ENCODE measurements around the gene RFTN1. TPM values are rescaled to one million over a fixed set of nuclear protein-coding genes. Genes with fewer than 3 reads are reported as not detected.

RFTN1 gene
- total RNA-seq, 1 donor from 2014 or later = 26.5 TPM

DNA sequence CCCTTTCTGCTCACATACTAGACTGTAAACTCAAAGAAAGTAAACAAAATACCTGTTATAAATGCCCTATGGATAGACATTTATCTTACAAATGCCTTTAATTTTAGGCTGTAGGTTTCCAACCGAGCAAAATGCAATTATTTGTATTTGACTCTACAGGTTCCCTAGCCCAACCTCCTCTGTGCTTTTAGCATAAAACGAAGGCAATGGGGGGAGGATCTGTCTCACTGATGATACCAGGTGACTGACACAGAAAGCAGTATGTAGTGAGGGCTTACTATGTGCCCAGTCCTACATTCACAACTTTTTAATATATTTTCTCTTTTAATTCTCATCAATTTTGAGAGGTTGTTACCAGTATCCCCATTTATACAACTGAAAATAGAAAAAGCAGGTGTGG, 161.1 kb downstream of the RFTN1 start:
- intact Hi-C loops (cut with DNase I) = no loop called here
- no peak for DNase-seq (ENCODE audit: low spot score)

DNA sequence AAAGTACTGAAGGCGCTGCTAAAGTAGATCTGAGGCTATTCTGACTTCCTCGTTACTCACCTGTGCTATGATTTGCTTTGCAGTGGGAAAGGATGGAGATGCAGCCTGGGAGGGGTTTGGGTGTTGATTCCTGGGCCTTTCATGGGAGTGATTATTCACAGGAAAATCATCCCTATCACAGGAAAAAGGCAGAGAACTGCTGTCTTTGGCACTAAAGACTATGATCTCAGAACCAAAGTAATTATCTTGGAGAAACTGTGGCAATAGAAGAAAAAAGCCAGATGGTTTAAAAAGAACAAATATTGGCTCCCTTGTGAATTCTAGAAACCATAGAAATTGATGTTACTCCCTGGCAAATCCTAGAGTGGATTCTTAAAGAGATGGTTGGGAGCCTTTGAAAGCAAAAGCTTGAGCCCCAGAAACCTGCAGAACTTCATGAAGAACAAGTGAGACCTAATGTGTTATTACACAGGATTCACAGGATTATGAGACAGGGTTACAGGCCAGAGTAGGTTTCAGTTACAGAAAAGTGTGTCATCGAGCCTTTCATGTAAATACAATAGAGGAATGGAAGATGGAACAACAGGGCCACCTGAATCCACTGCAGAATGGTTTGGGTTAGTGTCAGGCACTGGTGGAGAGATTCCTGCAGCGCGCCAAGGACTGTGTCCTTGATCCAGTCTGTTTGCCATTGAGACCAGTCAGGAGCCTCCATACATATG, 162.7 kb downstream of the RFTN1 start:
- DNase-seq (ENCODE audit: low spot score) = no peak

DNA sequence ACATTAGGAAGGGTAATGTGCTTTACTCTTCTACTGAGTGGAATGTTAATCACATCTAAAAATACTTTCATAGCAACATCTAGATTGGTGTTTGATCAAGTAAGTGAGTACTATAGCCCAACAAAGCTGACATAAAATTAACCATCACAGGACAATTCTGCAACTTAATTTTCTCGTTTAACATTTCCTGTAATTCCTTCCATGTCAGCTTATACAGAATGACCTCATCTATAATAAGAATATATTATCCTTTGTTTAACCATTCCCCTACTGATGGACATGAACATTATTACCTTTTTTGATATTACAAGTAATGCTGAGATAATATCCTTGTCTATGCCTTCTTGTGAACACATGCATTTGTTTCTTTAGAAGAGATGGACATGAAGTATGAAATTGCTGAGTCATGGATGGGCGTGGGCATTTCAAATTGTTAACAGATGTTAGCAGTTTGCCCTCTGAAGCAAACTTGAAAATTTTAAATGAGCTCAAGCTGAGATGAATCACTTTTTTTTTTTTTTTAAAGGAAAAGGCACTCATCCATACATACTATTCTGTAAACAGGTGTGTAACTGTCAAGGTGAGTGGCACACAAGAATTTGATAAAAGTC, 163.4 kb downstream of the RFTN1 start:
- intact Hi-C loops (cut with DNase I) = no loop called here
- no peak for DNase-seq (ENCODE audit: low spot score)

More for the DNA sequence above, 162.7 kb downstream of the RFTN1 start:
- intact Hi-C loops (cut with DNase I) = no loop called here

DNA sequence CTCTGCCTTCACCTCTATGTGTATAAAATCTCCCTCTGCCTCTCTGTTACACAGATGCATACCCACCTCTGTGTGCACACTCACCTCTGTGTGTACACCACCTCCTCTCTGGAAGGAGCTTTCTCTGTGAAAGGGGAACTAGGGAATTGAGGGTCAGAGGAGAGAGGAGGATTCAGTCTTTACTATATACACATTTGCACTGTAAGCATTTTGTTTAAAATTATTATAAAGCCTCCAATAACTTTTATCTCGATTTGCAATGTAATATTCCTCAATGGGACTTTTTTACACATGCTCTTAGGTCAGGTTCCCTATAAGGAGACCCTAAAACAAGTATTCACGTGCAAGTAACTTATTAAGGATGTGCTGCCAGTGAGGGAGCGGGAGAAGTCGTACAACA, 166.0 kb downstream of the RFTN1 start:
- intact Hi-C loops (cut with DNase I) = no loop called here
- DNase-seq (ENCODE audit: low spot score) = no peak

DNA sequence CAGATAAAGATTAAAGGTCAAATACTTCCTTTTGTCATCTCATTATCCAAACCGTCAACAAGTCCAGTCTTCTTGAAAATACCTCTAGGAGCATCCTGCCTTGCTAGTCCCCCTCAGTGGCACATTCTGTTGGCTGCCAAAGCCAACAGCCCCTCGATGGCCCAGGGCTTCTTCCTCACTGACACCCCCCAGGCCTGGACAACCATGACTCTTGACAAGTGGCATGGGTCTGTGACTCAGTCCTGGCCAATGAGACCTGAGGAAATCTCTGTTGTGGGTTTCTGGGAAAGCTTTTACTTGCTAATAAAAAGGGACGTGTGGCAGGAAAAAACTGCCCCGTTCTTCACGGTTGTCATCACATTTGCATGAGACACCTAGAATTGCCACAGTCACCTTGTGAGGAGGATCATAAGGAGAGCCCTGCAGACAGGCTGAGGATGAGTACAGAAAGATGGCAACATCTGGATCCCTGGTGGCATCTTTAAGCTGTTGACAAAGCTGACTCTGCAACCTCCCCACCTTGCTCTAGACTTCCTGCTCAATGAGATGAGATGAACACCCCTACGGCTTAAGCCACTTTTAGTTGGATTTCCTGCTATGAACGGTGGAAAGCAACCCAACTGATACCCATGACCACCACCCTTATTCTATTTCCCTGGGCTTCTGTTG, 167.0 kb downstream of the RFTN1 start:
- no peak for DNase-seq (ENCODE audit: low spot score)
- intact Hi-C loops (cut with DNase I) = no loop called here

DNA sequence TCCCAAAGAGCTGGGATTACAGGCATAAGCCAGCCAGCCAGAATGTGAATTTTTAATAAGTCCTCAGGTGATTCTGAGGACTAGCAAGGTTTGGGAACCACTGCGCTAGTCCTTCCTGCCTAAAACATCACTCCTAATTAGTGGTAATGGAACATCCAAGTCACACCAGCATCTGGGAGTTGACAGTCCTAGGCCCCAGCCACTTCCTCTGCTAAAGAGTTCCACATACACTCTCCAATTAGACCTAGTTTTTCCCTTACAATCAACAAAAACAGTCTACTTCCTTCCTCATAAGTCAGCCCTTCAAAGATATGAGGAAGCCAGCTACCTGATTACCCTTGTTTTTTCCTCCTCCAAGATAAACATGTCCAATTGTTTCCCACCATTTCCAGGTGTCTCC, 170.4 kb downstream of the RFTN1 start:
- intact Hi-C loops (cut with DNase I) = no loop called here

DNA sequence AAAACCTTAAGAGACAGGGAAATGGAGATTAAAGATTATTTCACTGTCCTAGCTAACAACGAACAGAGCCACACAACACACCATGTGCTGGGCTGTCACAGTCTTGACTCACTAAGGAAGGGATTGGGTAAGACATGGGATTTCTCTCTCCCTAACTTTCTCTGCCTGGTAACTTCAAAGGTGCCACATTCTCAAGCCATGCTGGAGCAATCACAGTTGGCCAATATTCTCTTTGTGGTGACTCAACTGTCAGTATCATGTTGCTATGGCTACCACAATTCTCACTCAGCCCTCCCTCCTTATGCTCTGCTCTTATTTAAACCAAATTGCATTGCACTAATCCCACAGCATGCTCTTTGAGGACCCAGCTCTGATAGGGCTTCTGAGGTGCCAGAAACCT, 174.5 kb downstream of the RFTN1 start:
- no peak for DNase-seq (ENCODE audit: low spot score)

More for the DNA sequence above, 170.4 kb downstream of the RFTN1 start:
- no peak for DNase-seq (ENCODE audit: low spot score)

DNA sequence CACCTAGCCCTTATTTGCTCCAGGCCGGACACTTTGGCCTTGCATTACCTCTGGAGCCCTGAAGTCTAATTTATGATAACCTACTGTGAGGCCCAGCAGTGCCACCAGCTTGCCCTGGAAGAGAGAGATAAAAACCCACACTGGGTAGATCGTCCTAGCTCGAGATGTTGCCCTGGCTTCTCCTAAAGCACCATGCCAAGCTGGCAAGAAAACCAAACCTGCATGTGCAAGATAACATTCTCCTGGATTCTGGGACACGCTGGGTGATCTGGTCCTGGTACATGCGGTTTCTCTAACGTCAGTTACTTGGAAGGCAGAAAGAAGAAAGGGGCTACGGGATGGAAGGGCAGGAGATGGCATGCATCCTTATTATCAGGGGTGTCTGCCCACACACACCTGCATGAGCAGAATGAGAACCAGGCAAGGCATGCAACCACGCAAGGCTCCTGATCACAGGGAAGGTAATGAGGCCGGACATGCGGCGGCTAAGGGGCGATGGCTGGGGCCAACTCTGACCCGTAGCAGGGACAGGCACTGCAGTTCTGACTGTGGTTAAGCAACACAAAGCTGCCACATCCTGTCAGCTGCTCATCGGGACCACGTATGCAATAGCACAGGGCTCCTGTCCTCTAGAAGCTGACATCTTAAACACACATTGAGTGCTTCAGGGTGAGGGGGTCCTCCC, 175.5 kb downstream of the RFTN1 start:
- intact Hi-C loops (cut with DNase I) = no loop called here
- DNase-seq (ENCODE audit: low spot score) = no peak

More for the DNA sequence above, 174.5 kb downstream of the RFTN1 start:
- intact Hi-C loops (cut with DNase I) = no loop called here

DNA sequence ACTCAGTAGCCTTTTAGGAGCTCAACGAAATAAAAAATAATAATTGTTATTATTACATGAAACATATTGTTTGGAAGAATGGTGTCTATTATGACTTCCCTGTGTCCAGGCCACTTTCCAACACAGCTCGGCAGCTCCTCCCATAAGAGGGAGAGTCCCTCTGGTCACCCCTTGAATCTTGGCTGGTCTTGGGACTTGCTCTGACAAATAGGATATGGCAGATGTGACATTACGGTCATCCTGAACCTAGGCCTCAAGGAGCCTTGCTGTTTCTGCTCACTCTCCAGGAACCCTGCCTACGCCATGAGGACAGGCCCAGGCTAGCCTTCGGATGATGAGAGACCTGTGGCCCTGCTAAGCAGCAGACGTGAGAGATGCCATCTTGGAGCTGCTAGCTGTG, 176.7 kb downstream of the RFTN1 start:
- intact Hi-C loops (cut with DNase I) = no loop called here
- no peak for DNase-seq (ENCODE audit: low spot score)

DNA sequence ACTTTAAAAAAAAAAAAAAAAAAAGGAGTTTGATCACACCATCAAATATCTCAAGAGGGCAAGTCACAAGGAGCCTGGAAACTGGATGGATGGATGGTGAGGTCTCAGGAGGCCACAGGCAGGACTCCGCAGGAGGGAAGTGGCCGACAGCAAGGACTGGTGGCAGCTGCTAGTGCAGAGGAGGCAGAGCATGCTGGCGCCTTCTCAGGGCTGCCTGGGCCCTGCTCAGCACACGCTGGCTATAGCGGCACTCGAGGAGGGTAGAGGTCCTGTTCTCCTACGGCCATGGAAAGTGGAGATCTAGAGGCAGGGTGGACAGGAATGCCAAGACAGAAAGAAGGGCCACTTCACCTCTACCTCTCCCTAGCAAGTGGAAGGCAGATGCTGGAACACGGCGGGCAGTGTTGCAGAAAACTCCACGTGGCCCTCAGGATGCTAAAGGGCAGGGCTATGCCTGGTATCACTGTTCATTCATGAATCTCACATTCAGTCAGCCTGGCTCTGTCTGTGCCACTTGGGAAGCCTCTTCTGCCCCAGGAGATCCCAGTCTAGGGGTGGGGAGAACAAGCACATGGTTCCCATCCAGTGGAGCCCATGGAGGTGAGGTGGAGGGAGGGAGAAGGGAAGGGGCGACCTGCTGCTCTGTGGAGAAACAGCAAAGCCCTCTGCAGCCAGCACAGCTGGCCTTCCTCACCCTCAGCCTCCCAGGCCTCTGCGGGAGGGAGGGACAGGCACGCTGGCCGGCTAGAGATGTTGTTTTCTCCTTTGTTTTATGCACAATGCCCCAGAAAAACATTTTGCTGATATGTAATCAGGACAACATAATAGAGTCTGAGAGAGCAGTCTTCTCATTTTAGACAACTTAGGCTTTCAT, 177.5 kb downstream of the RFTN1 start:
- intact Hi-C loops (cut with DNase I) = no loop called here
- DNase-seq (ENCODE audit: low spot score) = no peak

DNA sequence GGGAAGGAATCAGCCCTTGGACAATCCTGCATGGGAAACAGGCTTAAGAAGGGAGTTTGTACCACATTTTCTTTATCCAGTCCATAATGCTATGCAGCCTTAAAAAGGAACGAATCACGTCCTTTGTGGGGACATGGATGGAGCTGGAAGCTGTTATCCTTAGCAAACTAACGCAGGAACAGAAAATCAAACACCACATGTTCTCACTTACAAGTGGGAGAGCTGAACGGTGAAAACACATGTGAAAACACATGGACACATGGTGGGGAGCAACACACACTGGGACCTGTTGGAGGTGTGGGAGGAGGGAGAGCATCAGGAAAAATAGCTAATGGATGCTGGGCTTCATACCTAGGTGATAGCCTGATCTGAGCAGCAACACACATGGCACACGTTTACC, 178.2 kb downstream of the RFTN1 start:
- DNase-seq (ENCODE audit: low spot score) = no peak
- intact Hi-C loops (cut with DNase I) = no loop called here

DNA sequence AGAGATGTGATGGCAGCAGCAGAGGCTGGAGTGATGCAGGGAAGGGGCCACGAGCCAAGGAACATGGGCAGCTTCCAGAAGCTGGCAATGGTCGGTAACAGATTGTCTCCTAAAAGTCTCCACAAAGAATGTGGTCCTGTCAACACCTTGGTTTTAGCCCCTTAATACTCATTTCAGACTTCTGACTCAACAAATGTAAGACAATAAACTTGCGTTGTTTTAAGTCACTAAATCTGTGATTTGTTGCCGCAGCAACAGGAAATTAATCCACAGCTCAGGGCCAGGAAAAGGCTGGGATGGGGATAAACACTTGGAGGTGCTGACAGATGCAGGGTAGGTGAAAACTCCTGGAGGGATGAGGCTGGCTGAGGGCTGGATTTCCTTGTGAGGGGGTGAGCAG, 178.6 kb downstream of the RFTN1 start:
- DNase-seq (ENCODE audit: low spot score) = no peak

DNA sequence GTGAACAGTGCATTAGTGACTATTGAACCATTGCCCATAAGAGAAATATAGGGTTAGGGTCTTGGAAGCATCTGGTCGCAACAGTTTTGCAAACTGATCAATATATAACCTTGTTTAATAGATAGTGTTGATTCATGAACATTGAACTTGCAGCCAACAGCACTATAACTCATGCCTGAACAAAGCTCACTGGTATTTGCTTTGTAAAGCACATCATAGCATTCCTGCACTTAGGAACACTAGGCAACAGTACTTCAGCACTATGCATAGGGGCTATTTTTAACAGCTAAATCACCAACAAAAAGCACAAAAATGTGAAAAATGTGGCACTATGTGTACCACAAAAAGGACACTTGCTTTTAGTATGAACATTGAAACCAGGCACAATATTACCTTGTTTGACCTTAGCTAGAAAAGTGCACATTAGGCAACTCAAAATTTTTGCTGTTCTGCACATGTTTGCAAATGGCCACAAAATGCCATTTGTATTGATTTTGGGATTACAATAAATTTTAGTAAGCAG, 180.5 kb downstream of the RFTN1 start:
- intact Hi-C loops (cut with DNase I) = no loop called here
- DNase-seq (ENCODE audit: low spot score) = no peak

More for the DNA sequence above, 178.6 kb downstream of the RFTN1 start:
- intact Hi-C loops (cut with DNase I) = no loop called here

DNA sequence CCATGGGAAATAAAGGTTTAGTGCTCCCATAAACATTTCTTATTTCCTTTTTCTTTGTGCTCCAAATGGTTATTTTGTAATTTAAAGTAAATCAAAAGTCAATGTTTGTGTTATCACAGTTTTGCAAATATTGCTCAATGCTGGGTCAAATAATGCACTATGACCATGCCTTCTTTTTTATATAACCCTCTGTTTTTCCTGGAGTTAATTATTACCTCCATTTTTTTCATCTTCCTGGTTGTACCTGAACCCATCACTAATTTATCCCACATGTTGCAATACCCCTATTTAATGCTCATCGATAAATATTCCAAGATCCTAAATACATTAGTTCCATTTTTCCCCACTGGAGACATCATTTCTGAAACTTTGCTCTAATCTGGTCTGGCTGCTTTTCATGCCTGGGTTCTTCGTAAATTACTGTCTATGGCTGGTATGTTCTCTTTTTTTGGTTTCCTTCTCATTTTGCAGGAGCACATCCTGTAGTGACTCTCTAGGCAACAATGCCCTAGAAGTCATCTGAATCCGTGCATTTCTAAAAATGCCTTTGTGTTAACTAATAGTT, 182.1 kb downstream of the RFTN1 start:
- no peak for DNase-seq (ENCODE audit: low spot score)
- intact Hi-C loops (cut with DNase I) = no loop called here

DNA sequence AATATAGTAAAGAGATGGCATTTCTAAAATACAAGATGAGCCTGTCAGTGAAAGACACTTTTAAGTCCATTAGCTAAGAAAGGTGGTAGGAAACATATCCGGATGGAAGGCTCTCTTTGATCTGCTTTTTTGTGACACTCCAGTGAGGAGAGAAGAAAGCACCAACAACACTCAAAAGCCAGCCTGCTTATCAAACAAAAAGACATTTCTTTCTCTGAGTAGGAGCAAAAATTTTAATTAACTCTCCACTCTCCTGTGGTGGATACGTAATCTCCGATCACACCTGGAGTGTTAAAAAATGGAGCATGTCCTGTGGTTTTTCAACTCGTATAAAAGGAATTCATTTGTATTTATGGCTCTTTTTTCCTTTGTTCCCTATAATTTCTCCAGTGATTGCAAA, 183.1 kb downstream of the RFTN1 start:
- intact Hi-C loops (cut with DNase I) = no loop called here
- DNase-seq (ENCODE audit: low spot score) = no peak

DNA sequence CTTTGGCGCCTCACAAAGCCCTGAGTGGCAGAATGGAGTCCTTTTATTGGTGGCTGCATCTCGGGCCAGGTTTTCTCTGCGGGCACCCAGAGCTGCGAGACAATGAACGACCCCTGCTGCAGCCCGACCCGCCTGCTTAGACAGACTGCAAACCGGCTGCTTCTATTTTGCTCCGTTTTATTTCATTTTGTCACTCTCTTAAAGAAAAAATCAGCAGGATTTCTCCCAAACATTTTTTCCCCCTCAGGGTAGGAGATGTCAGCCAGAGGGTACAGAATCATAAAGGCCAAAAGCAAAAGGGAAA, 183.7 kb downstream of the RFTN1 start:
- intact Hi-C loops (cut with DNase I) = no loop called here
- no peak for DNase-seq (ENCODE audit: low spot score)

DNA sequence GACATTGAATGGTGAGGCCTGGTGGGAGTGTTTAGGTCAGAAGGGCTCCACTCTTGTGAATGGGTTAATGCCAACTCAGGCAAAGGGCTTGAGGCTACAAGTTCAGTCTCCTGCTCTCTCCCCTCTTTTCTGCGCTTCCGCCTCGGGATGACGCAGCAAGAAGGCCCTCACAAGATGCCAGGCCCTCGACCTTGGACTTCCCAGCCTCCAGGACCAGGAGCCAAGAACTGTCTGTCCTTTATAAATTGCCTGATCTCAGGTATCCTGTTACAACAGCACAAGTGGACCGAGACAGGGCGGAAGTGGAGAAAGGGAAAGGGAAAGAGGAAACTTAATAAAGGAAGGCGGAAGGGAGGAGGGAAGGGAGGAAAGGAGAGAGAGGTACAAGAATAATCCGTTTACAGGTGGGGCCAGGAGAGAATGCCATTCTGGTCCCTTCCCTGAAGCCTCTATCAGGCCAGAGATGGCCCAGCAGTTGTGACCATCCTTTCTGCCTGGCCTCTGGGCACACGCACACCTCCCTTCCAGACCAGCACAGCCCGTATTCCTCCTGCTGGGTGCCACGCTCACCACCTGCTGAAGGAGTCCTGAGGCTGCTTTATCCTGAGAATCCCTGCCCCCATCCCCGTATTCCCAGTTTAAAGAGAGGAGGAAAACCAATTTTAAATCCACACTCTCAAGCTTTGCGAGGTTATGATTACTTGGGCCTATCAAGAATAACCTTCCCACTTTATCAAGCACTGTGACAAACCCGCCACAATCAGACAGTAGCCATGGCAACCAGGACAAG, 184.3 kb downstream of the RFTN1 start:
- intact Hi-C loops (cut with DNase I) = no loop called here
- DNase-seq (ENCODE audit: low spot score) = no peak

DNA sequence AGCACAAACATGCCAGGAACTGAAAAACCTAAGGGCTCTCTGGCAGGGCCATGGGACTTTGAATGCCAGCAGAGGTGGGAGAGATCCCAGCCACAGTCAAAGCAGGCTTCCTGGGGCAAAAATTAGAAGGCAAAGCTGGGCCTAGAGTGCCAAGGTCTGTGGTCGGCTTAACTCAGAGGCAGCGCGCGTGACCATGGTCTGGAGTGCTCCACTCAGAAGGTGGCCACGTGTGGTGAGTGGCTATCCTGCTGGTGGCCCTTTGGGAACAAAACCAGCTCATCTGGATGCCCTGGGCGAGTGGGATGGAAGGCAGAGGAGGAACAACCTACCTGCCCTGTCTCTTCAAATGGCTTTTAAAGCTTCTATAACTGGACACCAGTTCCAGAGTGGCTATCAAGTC, 185.4 kb downstream of the RFTN1 start:
- DNase-seq (ENCODE audit: low spot score) = no peak
- intact Hi-C loops (cut with DNase I) = no loop called here

Data from cardiac septum (tissue), 1 donor.